ENCODE data around the gene COL6A5. TPM values are rescaled to one million over a fixed set of nuclear protein-coding genes. Genes with fewer than 3 reads are reported as not detected.
"Not testable (repeated sequence)": the region's sequence is repeated elsewhere in the genome, so short reads cannot be mapped to it uniquely, and the experiment has no call there.

Gene COL6A5
- polyA plus RNA-seq, 4 donors: 0.01 to 2.5 TPM; not detected in 2

- no peaks in the 10 kb centered on the region for H3K36me3 ChIP-seq (ENCODE audit: control insufficient read depth in 3 of 3, insufficient read depth in 2 of 3, low read depth in 1 of 3, low read length in 3 of 3)
- H3K4me3 ChIP-seq (ENCODE audit: low read depth in 1 of 3, low read length in 3 of 3): no peak overlapping the region
- DNase-seq (no peak), FAIRE-seq (no peak)
- H3K9me3 ChIP-seq (ENCODE audit: control insufficient read depth in 2 of 2, insufficient read depth in 1 of 2, low read depth in 1 of 2, low read length in 1 of 2): no peaks in the 10 kb centered on the region
- no peak overlapping the region for H3K27ac ChIP-seq (ENCODE audit: low read depth in 1 of 3, low read length in 2 of 3)
- H3K27me3 ChIP-seq (ENCODE audit: control insufficient read depth in 3 of 3, insufficient read depth in 3 of 3, low read length in 3 of 3): no peaks in the 10 kb centered on the region
- 74 to 79% (median 75%) methylated on average over 3 of the region's 3 CpGs for WGBS, 3 donors
- H3K4me1 ChIP-seq (ENCODE audit: control insufficient read depth in 3 of 3, insufficient read depth in 2 of 3, low read depth in 1 of 3, low read length in 2 of 3): no peaks in the 10 kb centered on the region
Measured at GRCh38 chr3:130393594-130393993, 48.1 kb downstream of the COL6A5 start.

GRCh38 chr3:130395331-130395730 lies 49.9 kb downstream of the COL6A5 start:
- H3K4me3 ChIP-seq (ENCODE audit: low read depth in 1 of 3, low read length in 3 of 3): no peak overlapping the region
- H3K36me3 ChIP-seq (ENCODE audit: control insufficient read depth in 3 of 3, insufficient read depth in 2 of 3, low read depth in 1 of 3, low read length in 3 of 3): no peaks in the 10 kb centered on the region
- no peaks in the 10 kb centered on the region for H3K27me3 ChIP-seq (ENCODE audit: control insufficient read depth in 3 of 3, insufficient read depth in 3 of 3, low read length in 3 of 3)
- no peak overlapping the region for H3K27ac ChIP-seq (ENCODE audit: low read depth in 1 of 3, low read length in 2 of 3)
- WGBS, 3 donors: 45 to 70% (median 66%) methylated on average over 2 of the region's 2 CpGs
- no peaks in the 10 kb centered on the region for H3K9me3 ChIP-seq (ENCODE audit: control insufficient read depth in 2 of 2, insufficient read depth in 1 of 2, low read depth in 1 of 2, low read length in 1 of 2)
- FAIRE-seq: no peak
- no peak for DNase-seq
- no peaks in the 10 kb centered on the region for H3K4me1 ChIP-seq (ENCODE audit: control insufficient read depth in 3 of 3, insufficient read depth in 2 of 3, low read depth in 1 of 3, low read length in 2 of 3)

- no peaks in the 10 kb centered on the region for H3K27me3 ChIP-seq (ENCODE audit: control insufficient read depth in 3 of 3, insufficient read depth in 3 of 3, low read length in 3 of 3)
- WGBS, 3 donors: 48 to 52% (median 48%) methylated on average over 2 of the region's 2 CpGs
- no peaks in the 10 kb centered on the region for H3K36me3 ChIP-seq (ENCODE audit: control insufficient read depth in 3 of 3, insufficient read depth in 2 of 3, low read depth in 1 of 3, low read length in 3 of 3)
- H3K4me1 ChIP-seq (ENCODE audit: control insufficient read depth in 3 of 3, insufficient read depth in 2 of 3, low read depth in 1 of 3, low read length in 2 of 3): no peaks in the 10 kb centered on the region
- FAIRE-seq (no peak), DNase-seq (no peak)
- no peak overlapping the region for H3K4me3 ChIP-seq (ENCODE audit: low read depth in 1 of 3, low read length in 3 of 3)
- H3K9me3 ChIP-seq (ENCODE audit: control insufficient read depth in 2 of 2, insufficient read depth in 1 of 2, low read depth in 1 of 2, low read length in 1 of 2): no peaks in the 10 kb centered on the region
- no peak overlapping the region for H3K27ac ChIP-seq (ENCODE audit: low read depth in 1 of 3, low read length in 2 of 3)
Measured at GRCh38 chr3:130395916-130396315, 50.4 kb downstream of the COL6A5 start.

GRCh38 chr3:130404401-130404800 lies 58.9 kb downstream of the COL6A5 start:
- peaks cover 0 to 4% of the 10 kb centered on the region in 2 donors for H3K9me3 ChIP-seq (ENCODE audit: control insufficient read depth in 2 of 2, insufficient read depth in 1 of 2, low read depth in 1 of 2, low read length in 1 of 2)
- H3K36me3 ChIP-seq (ENCODE audit: control insufficient read depth in 3 of 3, insufficient read depth in 2 of 3, low read depth in 1 of 3, low read length in 3 of 3): no peaks in the 10 kb centered on the region
- H3K27ac ChIP-seq (ENCODE audit: low read depth in 1 of 3, low read length in 2 of 3): no peak overlapping the region
- no peak for FAIRE-seq
- DNase-seq: no peak
- H3K4me1 ChIP-seq (ENCODE audit: control insufficient read depth in 3 of 3, insufficient read depth in 2 of 3, low read depth in 1 of 3, low read length in 2 of 3): no peaks in the 10 kb centered on the region
- H3K4me3 ChIP-seq (ENCODE audit: low read depth in 1 of 3, low read length in 3 of 3): no peak overlapping the region
- no peaks in the 10 kb centered on the region for H3K27me3 ChIP-seq (ENCODE audit: control insufficient read depth in 3 of 3, insufficient read depth in 3 of 3, low read length in 3 of 3)

GRCh38 chr3:130405956-130406355 lies 60.5 kb downstream of the COL6A5 start:
- Histone ChIP-seq H3K36me3 (ENCODE audit: control insufficient read depth in 3 of 3, insufficient read depth in 2 of 3, low read depth in 1 of 3, low read length in 3 of 3) (no peaks in the 10 kb centered on the region), H3K27me3 (ENCODE audit: control insufficient read depth in 3 of 3, insufficient read depth in 3 of 3, low read length in 3 of 3) (no peaks in the 10 kb centered on the region), H3K9me3 (ENCODE audit: control insufficient read depth in 2 of 2, insufficient read depth in 1 of 2, low read depth in 1 of 2, low read length in 1 of 2) (peaks cover 0 to 4% of the 10 kb centered on the region in 2 donors), H3K4me3 (ENCODE audit: low read depth in 1 of 3, low read length in 3 of 3) (no peak overlapping the region), H3K27ac (ENCODE audit: low read depth in 1 of 3, low read length in 2 of 3) (no peak overlapping the region), H3K4me1 (ENCODE audit: control insufficient read depth in 3 of 3, insufficient read depth in 2 of 3, low read depth in 1 of 3, low read length in 2 of 3) (no peaks in the 10 kb centered on the region)
- WGBS, 3 donors: 63 to 66% (median 64%) methylated on average over 3 of the region's 3 CpGs
- no peak for FAIRE-seq
- DNase-seq: no peak

GRCh38 chr3:130408253-130408652 lies 62.8 kb downstream of the COL6A5 start:
- not testable (repeated sequence) for FAIRE-seq; H3K9me3 ChIP-seq (ENCODE audit: control insufficient read depth in 2 of 2, insufficient read depth in 1 of 2, low read depth in 1 of 2, low read length in 1 of 2); H3K4me3 ChIP-seq (ENCODE audit: low read depth in 1 of 3, low read length in 3 of 3); H3K36me3 ChIP-seq (ENCODE audit: control insufficient read depth in 3 of 3, insufficient read depth in 2 of 3, low read depth in 1 of 3, low read length in 3 of 3); H3K27ac ChIP-seq (ENCODE audit: low read depth in 1 of 3, low read length in 2 of 3); H3K4me1 ChIP-seq (ENCODE audit: control insufficient read depth in 3 of 3, insufficient read depth in 2 of 3, low read depth in 1 of 3, low read length in 2 of 3); DNase-seq; H3K27me3 ChIP-seq (ENCODE audit: control insufficient read depth in 3 of 3, insufficient read depth in 3 of 3, low read length in 3 of 3)
- 58 to 68% (median 66%) methylated on average over 10 of the region's 10 CpGs for WGBS, 3 donors

GRCh38 chr3:130411320-130411719 lies 65.8 kb downstream of the COL6A5 start:
- FAIRE-seq: no peak

GRCh38 chr3:130412991-130413560 lies 67.6 kb downstream of the COL6A5 start:
- Histone ChIP-seq H3K4me3 (ENCODE audit: low read depth in 1 of 3, low read length in 3 of 3) (no peak overlapping the region), H3K27ac (ENCODE audit: low read depth in 1 of 3, low read length in 2 of 3) (no peak overlapping the region), H3K9me3 (ENCODE audit: control insufficient read depth in 2 of 2, insufficient read depth in 1 of 2, low read depth in 1 of 2, low read length in 1 of 2) (no peaks in the 10 kb centered on the region), H3K27me3 (ENCODE audit: control insufficient read depth in 3 of 3, insufficient read depth in 3 of 3, low read length in 3 of 3) (no peaks in the 10 kb centered on the region), H3K36me3 (ENCODE audit: control insufficient read depth in 3 of 3, insufficient read depth in 2 of 3, low read depth in 1 of 3, low read length in 3 of 3) (no peaks in the 10 kb centered on the region), H3K4me1 (ENCODE audit: control insufficient read depth in 3 of 3, insufficient read depth in 2 of 3, low read depth in 1 of 3, low read length in 2 of 3) (no peaks in the 10 kb centered on the region)
- no peak for DNase-seq
- no peak for FAIRE-seq
- WGBS, 3 donors: 1 to 47% (median 10%) methylated on average over 1 of the region's 1 CpG

More at GRCh38 chr3:130411320-130411719, 65.8 kb downstream of the COL6A5 start:
- Histone ChIP-seq H3K4me1 (ENCODE audit: control insufficient read depth in 3 of 3, insufficient read depth in 2 of 3, low read depth in 1 of 3, low read length in 2 of 3) (no peaks in the 10 kb centered on the region), H3K36me3 (ENCODE audit: control insufficient read depth in 3 of 3, insufficient read depth in 2 of 3, low read depth in 1 of 3, low read length in 3 of 3) (no peaks in the 10 kb centered on the region), H3K27me3 (ENCODE audit: control insufficient read depth in 3 of 3, insufficient read depth in 3 of 3, low read length in 3 of 3) (no peaks in the 10 kb centered on the region), H3K9me3 (ENCODE audit: control insufficient read depth in 2 of 2, insufficient read depth in 1 of 2, low read depth in 1 of 2, low read length in 1 of 2) (peaks cover 0 to 4% of the 10 kb centered on the region in 2 donors), H3K27ac (ENCODE audit: low read depth in 1 of 3, low read length in 2 of 3) (no peak overlapping the region), H3K4me3 (ENCODE audit: low read depth in 1 of 3, low read length in 3 of 3) (no peak overlapping the region)
- DNase-seq: no peak

- DNase-seq (no peak), FAIRE-seq (no peak)
- Histone ChIP-seq H3K4me3 (ENCODE audit: low read depth in 1 of 3, low read length in 3 of 3) (no peak overlapping the region), H3K4me1 (ENCODE audit: control insufficient read depth in 3 of 3, insufficient read depth in 2 of 3, low read depth in 1 of 3, low read length in 2 of 3) (no peaks in the 10 kb centered on the region), H3K27ac (ENCODE audit: low read depth in 1 of 3, low read length in 2 of 3) (no peak overlapping the region), H3K36me3 (ENCODE audit: control insufficient read depth in 3 of 3, insufficient read depth in 2 of 3, low read depth in 1 of 3, low read length in 3 of 3) (no peaks in the 10 kb centered on the region), H3K27me3 (ENCODE audit: control insufficient read depth in 3 of 3, insufficient read depth in 3 of 3, low read length in 3 of 3) (no peaks in the 10 kb centered on the region), H3K9me3 (ENCODE audit: control insufficient read depth in 2 of 2, insufficient read depth in 1 of 2, low read depth in 1 of 2, low read length in 1 of 2) (no peaks in the 10 kb centered on the region)
- 52 to 70% (median 58%) methylated on average over 4 of the region's 4 CpGs for WGBS, 3 donors
Measured at GRCh38 chr3:130414457-130414856, 69.0 kb downstream of the COL6A5 start.

Measured in small intestine (tissue), 7 donors.